HG03280 (cell line): Measurements from ENCODE around the gene ASCC1.

Source experiments
- ATAC-seq: cut with Tn5 transposase; IDR thresholded peaks from one replicate; pipeline ENCODE4 v1.9.1; 2021; ENCODE audit warnings: mild to moderate bottlenecking, moderate library complexity; ENCODE audit not compliant: unreplicated experiment

Gene ASCC1

GRCh38 chr10:72105098-72105475 is 111.0 kb downstream of the ASCC1 start:
- ATAC-seq, result no peak

DNA sequence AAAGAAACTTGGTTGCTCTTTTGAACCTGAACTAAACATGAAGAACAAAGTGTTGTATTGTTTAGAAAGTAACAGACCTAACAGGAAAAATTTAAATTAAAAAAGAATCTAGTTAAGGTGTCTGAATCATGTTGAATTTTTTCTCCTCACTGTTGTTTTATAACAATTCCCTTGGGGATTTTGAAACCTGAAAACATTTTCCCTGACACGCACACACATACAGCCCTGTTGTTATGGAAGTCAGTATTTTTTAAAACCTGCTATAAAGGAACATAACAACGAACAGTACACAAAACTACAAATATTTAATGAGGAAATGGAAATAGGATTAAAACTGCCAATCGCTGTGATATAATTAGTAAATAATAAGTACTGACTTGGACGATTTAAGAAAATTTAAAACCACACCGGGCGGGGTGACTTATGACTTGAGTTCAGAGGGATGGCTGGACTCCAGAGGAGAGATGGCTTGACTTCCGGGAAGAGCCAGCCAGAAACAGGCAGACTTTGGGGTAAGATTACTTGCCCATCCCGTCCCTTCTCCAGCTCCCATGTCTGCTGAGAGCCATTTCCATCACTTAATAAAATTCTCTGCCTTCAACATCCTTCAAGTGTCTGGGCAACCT is 111.5 kb downstream of the ASCC1 start:
- no peak for ATAC-seq

DNA sequence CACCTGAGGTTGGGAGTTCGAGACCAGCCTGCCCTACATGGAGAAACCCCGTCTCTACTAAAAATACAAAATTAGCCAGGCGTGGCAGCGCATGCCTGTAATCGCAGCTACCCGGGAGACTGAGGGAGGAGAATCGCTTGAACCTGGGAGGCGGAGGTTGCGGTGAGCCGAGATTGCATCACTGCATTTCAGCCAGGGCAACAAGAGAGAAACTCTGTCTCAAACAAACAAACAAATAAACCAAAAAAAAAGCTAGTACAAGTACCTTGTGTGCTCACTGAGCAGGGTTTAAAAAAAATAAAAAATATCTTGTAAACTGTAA is 116.5 kb downstream of the ASCC1 start:
- no peak for ATAC-seq

- no peak for ATAC-seq
Observed at GRCh38 chr10:72098836-72099599, 117.1 kb downstream of the ASCC1 start.

GRCh38 chr10:72098301-72098835 is 117.7 kb downstream of the ASCC1 start:
- no peak for ATAC-seq

- no peak for ATAC-seq
Observed at GRCh38 chr10:72097448-72098300, 118.4 kb downstream of the ASCC1 start.

- no peak for ATAC-seq
Observed at GRCh38 chr10:72096115-72097000, 119.7 kb downstream of the ASCC1 start.

DNA sequence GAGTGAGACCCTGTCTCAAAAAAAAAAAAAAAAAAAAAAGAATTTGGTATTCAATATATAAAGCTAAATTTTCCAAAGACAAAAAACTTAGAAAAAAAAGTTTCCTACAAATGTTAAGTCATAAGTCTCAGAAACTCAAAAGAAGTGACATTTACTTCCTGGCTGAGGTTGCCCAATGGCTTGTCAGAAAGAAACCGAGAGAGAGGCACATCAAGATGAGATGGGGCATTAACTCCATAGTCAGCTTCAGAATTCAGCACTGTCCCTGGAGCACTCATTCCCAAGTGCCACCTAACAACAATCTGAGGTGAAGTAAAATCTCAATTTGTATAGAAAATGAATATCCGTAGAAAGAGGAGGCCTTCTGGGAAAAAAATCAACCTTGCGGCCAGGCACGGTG is 120.9 kb downstream of the ASCC1 start:
- no peak for ATAC-seq

GRCh38 chr10:72094574-72094973 is 121.5 kb downstream of the ASCC1 start:
- no peak for ATAC-seq

GRCh38 chr10:72093450-72093849 is 122.6 kb downstream of the ASCC1 start:
- ATAC-seq, result no peak

DNA sequence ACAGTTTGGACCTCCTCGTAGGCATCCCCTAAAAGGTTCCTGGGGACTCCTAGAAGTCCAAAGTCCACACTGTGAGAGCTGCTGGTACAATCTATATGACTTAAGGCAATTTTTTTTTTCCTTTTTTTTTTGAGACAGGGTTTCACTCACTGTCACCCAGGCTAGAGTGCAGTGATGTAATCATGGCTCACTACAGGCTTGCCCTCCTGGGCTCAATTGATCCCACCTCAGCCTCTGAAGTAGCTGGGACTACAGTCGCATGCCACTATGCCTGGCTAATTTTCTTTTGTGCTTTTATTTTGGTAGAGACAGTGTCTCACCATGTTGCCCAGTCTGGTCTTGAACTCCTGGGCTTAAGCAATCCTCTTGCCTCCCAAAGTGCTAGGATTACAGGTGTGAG is 123.1 kb downstream of the ASCC1 start:
- ATAC-seq, result no peak

DNA sequence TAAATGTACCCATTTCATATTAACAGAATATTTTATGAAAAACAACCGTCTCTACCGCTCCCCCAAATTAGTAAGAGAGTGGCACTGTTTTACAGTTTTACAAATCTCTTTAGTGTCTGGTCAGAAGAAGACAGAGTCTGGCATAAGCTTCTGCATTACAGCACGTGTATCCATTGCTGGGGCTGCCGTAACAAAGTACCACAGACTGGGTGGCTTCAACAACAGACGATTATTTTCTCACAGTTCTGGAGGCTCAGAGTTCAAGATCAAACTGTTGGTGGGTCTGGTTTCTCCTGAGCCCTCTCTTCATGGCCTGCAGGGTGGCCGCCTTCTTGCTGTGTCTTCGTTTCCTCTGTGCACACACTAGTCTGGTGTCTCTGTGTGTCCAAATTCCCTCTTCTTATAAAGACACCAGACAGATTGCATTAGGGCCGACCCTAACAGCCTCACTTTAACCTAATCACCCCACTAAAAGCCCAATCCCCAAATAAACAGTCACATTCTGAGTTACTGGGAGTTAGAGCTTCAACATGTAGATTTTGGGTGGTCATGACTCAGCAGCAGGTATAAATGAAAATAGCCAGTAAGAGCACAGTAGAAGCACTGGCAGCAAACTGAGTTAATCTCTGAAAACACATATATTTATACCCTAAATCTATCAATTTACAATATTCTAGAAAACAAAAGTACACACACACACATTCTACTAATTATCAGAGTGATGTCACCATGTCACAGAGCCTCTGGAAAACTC is 123.7 kb downstream of the ASCC1 start:
- no peak for ATAC-seq

DNA sequence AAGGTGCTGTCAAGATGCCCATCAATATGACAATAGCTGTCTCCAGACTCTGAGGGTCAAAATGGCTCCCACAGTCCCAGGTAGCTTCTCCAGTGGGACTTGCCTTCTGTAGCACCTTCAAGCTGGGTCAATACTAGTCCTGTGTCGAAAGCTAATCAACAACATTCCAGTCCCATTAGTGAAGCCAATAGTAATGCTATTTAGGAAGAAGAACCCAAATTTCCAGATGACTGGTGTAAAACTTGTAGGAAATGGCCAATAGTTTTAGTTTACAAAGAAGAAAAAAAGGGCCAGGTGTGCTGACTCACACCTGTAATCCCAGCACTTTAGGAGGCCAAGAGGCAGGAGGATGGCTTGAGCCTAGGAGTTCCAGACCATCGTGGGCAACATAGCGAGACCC is 125.8 kb downstream of the ASCC1 start:
- ATAC-seq, result no peak

- no peak for ATAC-seq
Observed at GRCh38 chr10:72089618-72090017, 126.5 kb downstream of the ASCC1 start.

DNA sequence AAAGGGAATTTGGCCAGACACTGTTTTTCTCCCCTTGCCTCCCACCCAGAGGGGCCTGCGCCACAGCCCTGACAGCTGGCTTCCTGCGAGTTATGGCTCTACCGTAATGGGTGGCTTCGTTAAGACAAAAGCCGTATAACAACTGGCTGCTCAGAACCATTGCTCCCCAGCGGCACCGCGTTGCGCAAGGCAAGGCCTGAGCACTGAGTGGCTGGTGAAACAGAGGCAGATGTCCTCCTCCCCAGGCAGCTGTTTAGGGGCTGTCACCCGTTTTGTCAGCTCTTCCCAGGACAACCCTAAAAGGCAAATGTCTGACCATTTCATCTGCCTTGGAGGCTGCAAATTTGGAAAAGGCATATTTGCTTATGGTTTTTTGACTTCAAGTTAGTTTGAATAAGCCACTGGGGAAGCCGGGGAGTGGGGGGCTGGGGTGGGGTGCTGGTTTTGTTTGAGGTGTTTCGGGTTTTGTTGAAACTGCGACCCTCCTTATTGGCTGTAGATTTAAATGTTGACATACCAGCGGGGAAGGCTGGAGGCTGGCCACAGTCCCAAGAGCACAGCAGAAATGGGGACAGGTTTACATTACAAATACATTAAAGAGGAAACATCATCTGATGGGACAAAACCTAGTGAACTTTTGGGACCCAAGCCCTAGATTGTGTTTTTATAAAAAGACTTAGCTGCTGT is 127.0 kb downstream of the ASCC1 start:
- ATAC-seq, result no peak

GRCh38 chr10:72087969-72088888 is 127.8 kb downstream of the ASCC1 start, which contains the start of gene SPOCK2:
TSS of gene SPOCK2 (minus strand) at chr10:72088551. CDS start at chr10:72088328, 223 bp downstream.
- ATAC-seq, result no peak

GRCh38 chr10:72087392-72087968 is 128.6 kb downstream of the ASCC1 start:
- ATAC-seq, result no peak
